ENCODE measurements around the gene SLC38A10.

Gene SLC38A10

DNA sequence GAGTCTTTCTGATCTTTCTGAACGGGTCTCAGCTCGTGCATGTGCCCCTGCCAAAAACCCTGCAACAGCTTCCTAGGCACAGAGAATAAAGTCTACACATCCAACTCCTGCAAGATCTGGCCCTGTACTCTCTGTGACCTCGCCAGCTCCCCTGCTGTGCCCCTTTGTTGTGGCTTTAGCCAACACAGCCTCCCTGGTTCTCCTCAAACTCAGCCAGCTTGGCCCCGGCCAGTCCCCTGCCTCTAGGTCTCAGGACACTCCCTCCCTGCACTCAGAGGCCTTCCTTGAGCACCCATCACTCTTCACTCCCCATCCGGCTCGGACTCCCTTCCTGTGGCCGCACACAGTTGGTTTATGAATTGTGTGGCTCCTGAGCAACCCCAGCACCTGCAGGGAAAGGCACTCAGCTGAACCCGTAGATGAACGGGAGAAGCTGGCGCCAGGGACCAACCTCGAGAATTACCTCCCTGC is 73.7 kb downstream of the SLC38A10 start:
- Mint-ChIP-seq H3K27me3 (ENCODE audit: low read depth) (peaks cover 4% of the 10 kb centered on the region), H3K9me3 (no peaks in the 10 kb centered on the region), H3K36me3 (ENCODE audit: low read depth) (no peaks in the 10 kb centered on the region), H3K27ac (no peak overlapping the region), H3K4me3 (peak overlapping the region; percentile 64), H3K4me1 (ENCODE audit: low read depth) (peaks cover 13% of the 10 kb centered on the region)
- DNase-seq (ENCODE audit: low spot score): no peak

DNA sequence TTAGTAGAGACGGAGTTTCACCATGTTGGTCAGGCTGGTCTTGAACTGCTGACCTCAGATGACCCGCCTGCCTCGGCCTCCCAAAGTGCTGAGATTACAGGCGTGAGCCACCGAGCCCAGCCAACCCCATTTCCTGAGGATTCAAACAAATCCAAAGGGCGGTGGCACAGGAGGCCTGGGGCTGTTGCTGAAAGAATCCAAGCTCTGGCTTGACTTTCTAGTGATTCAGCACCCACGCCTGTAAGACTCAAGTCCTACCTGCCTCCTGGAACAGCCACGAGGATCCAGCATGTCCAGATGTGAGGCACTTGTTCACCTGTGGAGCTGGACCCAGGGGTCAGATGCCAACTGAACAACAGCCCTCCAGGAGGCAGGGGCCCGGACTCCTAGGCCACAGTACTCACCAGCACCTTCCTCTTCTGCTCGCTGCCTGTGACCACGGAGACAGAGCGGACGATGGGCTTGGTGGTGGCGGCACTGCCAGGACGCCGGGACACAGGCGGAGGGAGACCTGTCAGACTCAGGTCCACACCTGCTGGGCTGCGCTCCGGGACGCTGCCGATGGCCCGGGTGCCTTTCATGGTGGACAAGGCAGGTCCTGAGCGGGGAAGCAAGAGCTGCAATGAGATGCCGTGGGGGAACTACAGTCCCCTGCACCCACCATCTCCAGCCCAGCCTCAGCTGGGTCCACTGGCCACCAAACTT is 75.5 kb downstream of the SLC38A10 start:
- Mint-ChIP-seq H3K4me1 (ENCODE audit: low read depth) (peaks cover 13% of the 10 kb centered on the region), H3K36me3 (ENCODE audit: low read depth) (no peaks in the 10 kb centered on the region), H3K4me3 (no peak overlapping the region), H3K9me3 (no peaks in the 10 kb centered on the region), H3K27ac (no peak overlapping the region), H3K27me3 (ENCODE audit: low read depth) (peaks cover 2% of the 10 kb centered on the region)
- DNase-seq (ENCODE audit: low spot score): no peak

DNA sequence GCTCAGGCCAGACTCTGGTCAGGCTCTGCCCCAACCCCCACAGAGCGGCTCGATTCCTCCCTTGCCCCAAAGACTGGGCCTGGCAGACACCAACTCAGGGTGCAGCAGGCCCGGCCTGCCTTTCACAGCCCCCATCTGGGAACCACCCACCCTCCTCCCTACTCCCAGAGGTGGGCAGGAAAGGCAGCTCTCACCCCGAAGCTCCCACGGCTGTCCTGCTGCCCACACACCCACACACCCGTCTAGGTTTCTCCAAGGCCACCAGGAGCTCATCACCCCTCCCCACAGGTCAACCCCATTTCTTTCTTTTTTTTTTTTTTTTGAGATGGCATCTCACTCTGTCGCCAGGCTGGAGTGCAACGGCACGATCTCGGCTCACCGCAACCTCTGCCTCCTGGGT is 76.1 kb downstream of the SLC38A10 start:
- no peak for DNase-seq (ENCODE audit: low spot score)
- Mint-ChIP-seq H3K27me3 (ENCODE audit: low read depth) (peaks cover 2% of the 10 kb centered on the region), H3K9me3 (no peaks in the 10 kb centered on the region), H3K4me1 (ENCODE audit: low read depth) (peaks cover 13% of the 10 kb centered on the region), H3K36me3 (ENCODE audit: low read depth) (no peaks in the 10 kb centered on the region), H3K4me3 (no peak overlapping the region), H3K27ac (no peak overlapping the region)

DNA sequence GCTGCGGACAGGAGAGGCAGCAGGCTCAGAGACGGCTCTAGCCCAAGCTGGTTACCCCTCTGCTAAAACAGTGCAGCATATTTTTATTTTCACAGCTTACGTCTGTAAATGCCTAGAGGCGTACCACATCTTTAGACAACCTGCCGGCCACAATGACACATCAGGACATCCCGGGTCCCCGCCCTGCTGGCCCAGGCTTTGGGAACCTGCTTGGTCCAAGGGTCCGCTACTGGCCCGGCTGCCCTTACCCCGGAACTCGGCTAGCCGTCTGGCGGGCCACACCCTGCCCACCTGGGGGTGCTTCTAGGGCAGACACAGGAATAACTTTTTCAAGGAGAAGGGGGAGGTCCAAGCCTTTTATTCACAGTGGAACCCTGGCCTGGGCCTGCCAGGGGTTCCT is 76.6 kb downstream of the SLC38A10 start:
- Mint-ChIP-seq H3K27ac (no peak overlapping the region), H3K4me3 (no peak overlapping the region), H3K4me1 (ENCODE audit: low read depth) (peaks cover 9% of the 10 kb centered on the region), H3K36me3 (ENCODE audit: low read depth) (no peaks in the 10 kb centered on the region), H3K27me3 (ENCODE audit: low read depth) (no peaks in the 10 kb centered on the region), H3K9me3 (no peaks in the 10 kb centered on the region)
- no peak for DNase-seq (ENCODE audit: low spot score)

DNA sequence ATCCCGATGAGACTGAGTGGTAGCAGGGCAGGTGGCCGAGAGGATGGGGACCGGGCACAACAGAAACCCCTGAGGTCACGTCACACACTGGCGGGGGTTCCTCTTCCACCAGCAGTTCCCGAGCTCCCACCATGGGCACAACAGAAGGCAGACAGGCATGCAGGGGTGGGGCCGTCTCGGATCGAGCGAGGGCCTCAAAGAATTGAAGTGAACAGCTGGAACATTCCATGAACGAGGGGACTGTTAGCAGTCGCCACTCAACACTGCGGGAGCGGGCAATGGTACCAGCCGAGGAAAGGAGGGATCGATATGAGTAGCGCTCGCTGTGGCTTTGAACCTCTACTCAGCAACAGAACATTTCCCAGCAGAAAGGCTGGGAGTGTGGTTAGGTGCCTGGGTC is 77.6 kb downstream of the SLC38A10 start:
- Mint-ChIP-seq H3K36me3 (ENCODE audit: low read depth) (no peaks in the 10 kb centered on the region), H3K27me3 (ENCODE audit: low read depth) (no peaks in the 10 kb centered on the region), H3K4me3 (no peak overlapping the region), H3K9me3 (no peaks in the 10 kb centered on the region), H3K4me1 (ENCODE audit: low read depth) (peaks cover 7% of the 10 kb centered on the region), H3K27ac (no peak overlapping the region)
- no peak for DNase-seq (ENCODE audit: low spot score)

DNA sequence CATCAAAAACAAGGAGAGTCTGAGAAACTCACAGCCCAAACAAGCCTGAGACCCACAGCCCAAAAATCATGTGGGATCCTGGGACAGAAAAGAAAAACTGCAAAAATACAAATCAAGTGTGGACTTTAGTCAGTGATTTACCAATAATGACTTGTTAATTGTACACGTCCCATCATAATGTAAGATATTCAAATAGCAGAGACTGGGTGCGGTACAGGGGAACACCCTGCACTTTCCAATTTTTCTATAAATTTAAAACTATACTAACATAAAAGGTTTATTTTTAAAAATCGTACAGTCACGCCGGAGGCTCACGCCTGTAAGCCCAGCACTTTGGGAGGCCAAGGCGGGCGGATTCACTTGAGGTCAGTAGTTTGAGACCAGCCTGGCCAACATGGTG is 81.1 kb downstream of the SLC38A10 start:
- Mint-ChIP-seq H3K27ac (no peak overlapping the region), H3K27me3 (ENCODE audit: low read depth) (no peaks in the 10 kb centered on the region), H3K4me1 (ENCODE audit: low read depth) (no peaks in the 10 kb centered on the region), H3K4me3 (no peak overlapping the region), H3K9me3 (no peaks in the 10 kb centered on the region), H3K36me3 (ENCODE audit: low read depth) (no peaks in the 10 kb centered on the region)
- DNase-seq (ENCODE audit: low spot score): no peak

DNA sequence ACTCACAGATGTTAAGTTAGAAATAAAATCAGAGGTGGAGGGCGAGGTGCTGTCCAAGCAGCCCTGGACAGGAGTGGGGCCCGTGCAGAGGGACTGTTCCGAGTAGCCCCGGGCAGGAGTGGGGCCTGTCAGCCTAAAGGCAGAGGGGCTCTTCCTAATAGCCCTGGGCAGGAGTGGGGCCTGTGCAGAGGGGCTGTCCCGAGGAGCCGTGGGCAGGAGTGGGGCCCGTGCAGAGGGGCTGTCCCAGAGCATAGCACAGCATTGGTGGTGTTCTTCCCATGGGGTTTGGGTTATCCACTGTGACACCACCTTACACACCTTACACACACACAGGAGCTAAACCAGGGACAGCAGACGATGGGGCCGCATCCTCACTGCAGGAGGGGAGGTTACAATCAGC is 82.7 kb downstream of the SLC38A10 start:
- Mint-ChIP-seq H3K9me3 (no peaks in the 10 kb centered on the region), H3K27me3 (ENCODE audit: low read depth) (no peaks in the 10 kb centered on the region), H3K36me3 (ENCODE audit: low read depth) (no peaks in the 10 kb centered on the region), H3K4me3 (no peak overlapping the region), H3K27ac (no peak overlapping the region), H3K4me1 (ENCODE audit: low read depth) (no peaks in the 10 kb centered on the region)
- no peak for DNase-seq (ENCODE audit: low spot score)

DNA sequence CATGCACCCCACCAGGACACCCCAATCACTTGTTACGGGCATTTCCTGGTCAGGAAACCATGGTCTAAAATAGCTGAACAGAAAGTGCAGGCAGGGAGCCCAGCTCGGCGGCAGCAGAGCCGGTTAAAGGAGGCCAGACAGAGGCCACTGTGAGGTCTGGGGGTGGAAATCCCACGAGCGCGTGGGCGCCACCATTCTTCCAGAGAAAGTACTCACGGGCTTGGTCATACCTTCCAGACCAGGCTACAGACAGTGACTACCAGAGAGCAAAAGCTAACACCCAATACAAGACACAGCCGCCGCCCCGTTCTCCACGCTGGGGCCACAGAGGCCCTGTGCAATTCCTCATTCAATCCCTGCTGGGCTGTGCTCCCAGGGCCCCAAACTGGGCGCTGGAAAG is 84.2 kb downstream of the SLC38A10 start:
- H3K4me3 Mint-ChIP-seq: no peak overlapping the region
- no peaks in the 10 kb centered on the region for H3K36me3 Mint-ChIP-seq (ENCODE audit: low read depth)
- H3K27me3 Mint-ChIP-seq (ENCODE audit: low read depth): no peaks in the 10 kb centered on the region
- no peak overlapping the region for H3K27ac Mint-ChIP-seq
- no peaks in the 10 kb centered on the region for H3K4me1 Mint-ChIP-seq (ENCODE audit: low read depth)
- DNase-seq (ENCODE audit: low spot score): no peak
- no peaks in the 10 kb centered on the region for H3K9me3 Mint-ChIP-seq

DNA sequence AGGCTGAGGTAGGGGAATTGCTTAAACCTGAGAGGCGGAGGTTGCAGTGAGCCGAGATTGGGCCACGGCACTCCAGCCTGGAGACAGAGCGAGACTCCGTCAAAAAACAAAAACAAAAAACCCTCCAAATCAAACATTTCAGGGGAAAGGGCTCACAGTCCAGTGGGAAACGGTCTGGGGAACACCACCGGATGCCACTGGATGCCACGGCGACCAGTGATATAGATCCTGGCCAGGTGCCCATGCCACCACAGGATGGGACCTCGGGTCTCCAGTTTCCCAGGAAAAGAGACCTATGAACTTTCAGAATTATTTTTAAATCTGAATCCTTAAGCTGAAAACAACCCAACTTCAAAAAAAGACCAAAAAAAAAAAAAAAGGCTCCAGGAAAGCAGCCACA is 84.6 kb downstream of the SLC38A10 start:
- Mint-ChIP-seq H3K27ac (no peak overlapping the region), H3K36me3 (ENCODE audit: low read depth) (no peaks in the 10 kb centered on the region), H3K27me3 (ENCODE audit: low read depth) (no peaks in the 10 kb centered on the region), H3K9me3 (no peaks in the 10 kb centered on the region), H3K4me3 (no peak overlapping the region), H3K4me1 (ENCODE audit: low read depth) (no peaks in the 10 kb centered on the region)
- DNase-seq (ENCODE audit: low spot score): no peak

DNA sequence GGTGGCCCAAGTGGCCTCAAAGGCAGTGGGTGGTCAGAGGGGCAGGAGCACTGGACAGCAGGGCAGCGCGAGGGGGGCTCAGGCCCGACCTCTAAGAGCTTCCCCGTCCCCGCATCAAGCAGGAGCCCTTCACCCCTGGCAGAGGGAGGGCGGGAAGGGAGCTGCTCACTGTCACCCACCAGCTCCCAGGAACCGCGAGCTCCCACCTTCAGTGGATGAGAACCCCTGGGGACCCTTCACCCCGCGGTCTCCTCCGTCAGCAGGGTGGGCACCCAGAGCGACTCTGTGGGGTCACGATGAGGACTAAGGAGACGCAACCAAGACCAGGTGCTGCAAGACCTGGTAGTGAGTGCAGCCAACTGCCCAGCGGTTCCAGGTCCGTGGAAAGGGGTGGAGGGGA is 86.0 kb downstream of the SLC38A10 start:
- Mint-ChIP-seq H3K27me3 (ENCODE audit: low read depth) (no peaks in the 10 kb centered on the region), H3K4me1 (ENCODE audit: low read depth) (no peaks in the 10 kb centered on the region), H3K9me3 (no peaks in the 10 kb centered on the region), H3K4me3 (no peak overlapping the region), H3K27ac (no peak overlapping the region), H3K36me3 (ENCODE audit: low read depth) (no peaks in the 10 kb centered on the region)
- no peak for DNase-seq (ENCODE audit: low spot score)

DNA sequence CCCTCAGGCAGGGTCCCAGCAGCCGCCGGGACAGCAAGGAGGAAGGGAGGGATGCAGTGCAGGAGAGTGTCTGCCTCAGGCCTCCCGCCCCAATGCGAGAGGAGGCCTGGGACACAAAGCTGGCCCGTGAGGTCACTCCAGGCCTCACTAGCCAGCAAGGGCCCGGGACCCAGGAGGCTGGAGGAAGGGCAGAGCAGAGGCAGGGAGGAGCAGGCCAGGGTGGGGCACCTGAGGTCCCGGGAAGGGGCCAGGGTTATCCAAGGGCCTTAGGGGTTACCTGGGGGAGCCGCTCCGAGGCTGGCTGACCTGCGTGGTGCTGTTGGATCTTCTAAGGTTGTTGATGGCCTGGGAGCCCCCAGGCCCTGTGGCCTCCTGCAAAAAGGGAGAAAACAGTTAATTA is 86.5 kb downstream of the SLC38A10 start:
- Mint-ChIP-seq H3K36me3 (ENCODE audit: low read depth) (no peaks in the 10 kb centered on the region), H3K9me3 (no peaks in the 10 kb centered on the region), H3K4me1 (ENCODE audit: low read depth) (no peaks in the 10 kb centered on the region), H3K27me3 (ENCODE audit: low read depth) (no peaks in the 10 kb centered on the region), H3K4me3 (no peak overlapping the region), H3K27ac (no peak overlapping the region)
- DNase-seq (ENCODE audit: low spot score): no peak

DNA sequence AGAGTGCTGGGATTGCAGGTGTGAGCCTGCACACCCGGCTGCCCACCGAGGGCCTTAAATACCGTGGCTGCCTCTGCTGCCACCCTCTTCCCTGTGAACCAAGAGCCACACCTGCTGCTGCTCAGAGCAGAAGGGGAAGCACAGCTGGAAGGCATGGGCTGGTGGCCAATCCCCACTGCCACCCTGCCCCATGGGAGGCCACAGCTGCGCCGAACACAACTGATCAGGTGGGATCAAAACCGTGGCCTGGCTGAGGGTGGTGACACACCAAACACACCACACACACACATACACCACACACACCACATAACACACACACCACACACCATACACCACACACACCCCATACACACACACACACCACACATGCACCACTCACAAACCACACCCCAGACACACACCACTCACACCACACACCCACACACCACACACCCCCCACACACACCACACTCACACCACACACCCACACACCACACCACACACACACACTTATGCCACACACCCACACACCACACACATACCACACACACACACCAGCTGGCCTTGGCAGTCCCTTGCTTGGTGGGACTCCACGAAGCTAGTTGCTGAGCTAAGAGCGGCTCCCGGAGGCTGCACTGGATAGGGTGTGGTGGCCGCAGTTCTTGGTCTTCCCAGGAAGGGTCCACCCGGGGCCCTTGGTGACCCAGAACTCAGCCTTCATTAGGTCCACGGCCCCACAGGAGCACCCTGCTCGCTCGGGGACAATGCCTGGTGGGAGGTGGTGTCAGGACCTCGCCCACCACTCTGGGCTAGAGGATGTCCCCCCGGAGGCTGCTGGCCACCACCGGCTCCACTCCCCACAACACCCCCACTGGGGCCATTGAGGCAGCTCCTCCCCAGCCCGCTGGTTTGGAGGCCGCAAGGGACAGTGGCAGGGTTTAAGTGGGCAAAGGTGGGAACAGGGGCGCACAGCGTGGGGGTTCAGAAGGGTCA is 87.2 kb downstream of the SLC38A10 start:
- no peak for DNase-seq (ENCODE audit: low spot score)
- no peak overlapping the region for H3K27ac Mint-ChIP-seq
- no peak overlapping the region for H3K4me3 Mint-ChIP-seq
- H3K27me3 Mint-ChIP-seq (ENCODE audit: low read depth): no peaks in the 10 kb centered on the region
- no peaks in the 10 kb centered on the region for H3K4me1 Mint-ChIP-seq (ENCODE audit: low read depth)
- no peaks in the 10 kb centered on the region for H3K9me3 Mint-ChIP-seq
- no peaks in the 10 kb centered on the region for H3K36me3 Mint-ChIP-seq (ENCODE audit: low read depth)

DNA sequence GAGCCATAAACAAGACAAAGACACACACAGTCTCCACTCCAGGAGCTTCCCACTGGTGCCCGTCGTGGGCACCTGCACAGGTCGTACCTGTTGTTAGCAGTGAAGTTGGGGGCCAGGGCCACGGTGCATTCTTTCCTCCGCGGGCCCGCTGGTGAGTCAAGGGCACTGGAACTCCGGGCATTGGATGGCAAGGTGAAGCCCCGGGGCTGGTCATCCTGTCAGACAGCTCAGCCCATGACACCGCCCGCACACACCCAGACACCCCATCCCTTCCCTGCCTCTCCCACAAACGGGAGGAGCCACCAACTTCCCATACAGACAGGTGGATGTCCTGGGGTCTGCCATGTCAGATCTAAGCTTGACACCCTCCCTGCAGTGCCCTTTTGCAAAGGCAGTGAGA is 88.5 kb downstream of the SLC38A10 start:
- Mint-ChIP-seq H3K36me3 (ENCODE audit: low read depth) (no peaks in the 10 kb centered on the region), H3K4me3 (no peak overlapping the region), H3K27me3 (ENCODE audit: low read depth) (no peaks in the 10 kb centered on the region), H3K9me3 (no peaks in the 10 kb centered on the region), H3K4me1 (ENCODE audit: low read depth) (no peaks in the 10 kb centered on the region), H3K27ac (no peak overlapping the region)
- DNase-seq (ENCODE audit: low spot score): no peak

DNA sequence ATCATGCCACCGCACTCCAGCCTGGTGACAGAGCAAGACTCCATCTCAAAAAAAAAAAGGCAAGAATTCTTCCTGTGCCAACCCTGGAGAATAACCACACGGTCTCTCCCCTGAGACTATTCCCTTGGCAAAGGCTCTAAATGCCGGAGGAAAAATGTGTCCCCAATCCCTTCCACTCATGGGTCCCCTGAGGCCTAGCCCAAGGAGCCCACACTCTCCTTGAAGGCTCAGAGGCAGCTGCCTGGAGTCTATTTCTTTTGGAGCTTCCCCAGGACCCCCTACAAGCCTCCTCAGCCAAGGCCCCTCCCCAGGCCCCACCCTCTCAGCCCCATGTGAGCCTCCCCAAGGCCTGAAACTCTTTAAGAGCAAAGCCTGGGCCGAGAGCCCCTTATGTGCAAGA is 88.9 kb downstream of the SLC38A10 start:
- Mint-ChIP-seq H3K27me3 (ENCODE audit: low read depth) (no peaks in the 10 kb centered on the region), H3K9me3 (no peaks in the 10 kb centered on the region), H3K4me3 (no peak overlapping the region), H3K27ac (no peak overlapping the region), H3K4me1 (ENCODE audit: low read depth) (no peaks in the 10 kb centered on the region), H3K36me3 (ENCODE audit: low read depth) (no peaks in the 10 kb centered on the region)
- no peak for DNase-seq (ENCODE audit: low spot score)
